Measurements from ENCODE around the gene MS4A6E. TPM values are rescaled to one million over a fixed set of nuclear protein-coding genes. Genes with fewer than 3 reads are reported as not detected.
A peak's percentile ranks its signal among the peaks of the same experiment; 100 is the strongest.
"Not testable (repeated sequence)": the region's sequence is repeated elsewhere in the genome, so short reads cannot be mapped to it uniquely, and the experiment has no call there.

MS4A6E gene
- total and polyA plus RNA-seq, 7 experiments from 2014 or later = not detected

DNA sequence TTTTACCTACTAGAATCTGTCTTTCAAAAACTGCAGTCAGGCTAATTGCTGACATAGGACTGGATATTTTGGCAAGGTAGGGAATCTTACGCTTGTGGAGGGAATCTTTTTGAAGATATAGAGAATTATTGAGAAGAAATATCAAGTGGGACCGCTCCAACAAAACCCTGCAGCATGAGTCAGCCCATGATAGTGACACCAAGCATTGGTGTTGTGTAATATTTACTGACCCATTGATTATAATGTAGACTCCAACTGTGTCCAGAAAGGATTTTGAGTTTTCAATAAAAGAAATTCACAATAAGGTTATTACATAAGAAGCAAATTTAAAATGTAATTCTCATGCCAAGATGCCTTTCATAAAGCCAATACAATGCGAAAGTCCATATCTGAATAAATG, 25.9 kb upstream of the MS4A6E start:
- no peak overlapping the region for H3K27ac Mint-ChIP-seq
- no peaks in the 10 kb centered on the region for H3K9me3 Mint-ChIP-seq
- ATAC-seq (no peak), DNase-seq (no peak)
- Histone ChIP-seq H3K4me3 (ENCODE audit: low read length) (no peak overlapping the region), H3K9me3 (ENCODE audit: control insufficient read depth in 2 of 3, low read length in 3 of 3) (no peaks in the 10 kb centered on the region), H3K4me1 (ENCODE audit: control insufficient read depth in 2 of 2, insufficient read depth in 2 of 2, low read length in 2 of 2) (no peaks in the 10 kb centered on the region), H3K36me3 (ENCODE audit: control insufficient read depth in 2 of 3, insufficient read depth in 3 of 3, low read length in 3 of 3) (no peaks in the 10 kb centered on the region), H3K27ac (ENCODE audit: low read depth, low read length) (no peak overlapping the region), H3K27me3 (ENCODE audit: control insufficient read depth in 2 of 2, insufficient read depth in 2 of 2, low read length in 2 of 2) (no peaks in the 10 kb centered on the region)
- no peak overlapping the region for H3K4me3 Mint-ChIP-seq
- intact Hi-C loops (cut with micrococcal nuclease) = no loop called here
- no peaks in the 10 kb centered on the region for H3K4me1 Mint-ChIP-seq
- H3K27me3 Mint-ChIP-seq = peaks cover 2 to 27% (median 19%) of the 10 kb centered on the region in 5 donors
- ChIA-PET CTCF (no interaction called here), POLR2A (no interaction called here)
- H3K36me3 Mint-ChIP-seq = no peaks in the 10 kb centered on the region

DNA sequence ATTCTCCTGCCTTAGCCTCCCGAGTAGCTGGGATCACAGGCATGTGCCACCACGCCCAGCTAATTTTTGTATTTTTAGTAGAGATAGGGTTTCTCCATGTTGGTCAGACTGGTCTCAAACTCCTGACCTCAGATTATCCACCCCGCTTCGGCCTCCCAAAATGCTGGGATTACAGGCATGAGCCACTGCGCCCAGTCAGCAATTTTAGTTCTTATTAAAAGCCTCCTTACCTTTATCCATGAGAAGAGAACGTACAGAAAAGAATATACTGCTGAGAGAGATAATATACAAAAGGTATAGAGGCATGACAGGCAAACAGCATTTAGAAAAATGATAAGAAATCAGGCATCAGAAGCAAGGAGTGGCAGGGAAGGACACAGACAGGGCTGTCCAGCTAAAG, 25.2 kb upstream of the MS4A6E start:
- H3K27me3 Mint-ChIP-seq = peaks cover 2 to 23% (median 12%) of the 10 kb centered on the region in 5 donors
- H3K27ac ChIP-seq (ENCODE audit: low read depth, low read length); CTCF ChIA-PET; DNase-seq; ATAC-seq; H3K4me3 ChIP-seq (ENCODE audit: low read length); POLR2A ChIA-PET; H3K27me3 ChIP-seq (ENCODE audit: control insufficient read depth in 2 of 2, insufficient read depth in 2 of 2, low read length in 2 of 2); H3K4me1 ChIP-seq (ENCODE audit: control insufficient read depth in 2 of 2, insufficient read depth in 2 of 2, low read length in 2 of 2); intact Hi-C loops (cut with micrococcal nuclease); H3K4me1 Mint-ChIP-seq; H3K27ac Mint-ChIP-seq; H3K36me3 ChIP-seq (ENCODE audit: control insufficient read depth in 2 of 3, insufficient read depth in 3 of 3, low read length in 3 of 3); H3K9me3 Mint-ChIP-seq; H3K4me3 Mint-ChIP-seq; H3K36me3 Mint-ChIP-seq; H3K9me3 ChIP-seq (ENCODE audit: control insufficient read depth in 2 of 3, low read length in 3 of 3): not testable (repeated sequence)

DNA sequence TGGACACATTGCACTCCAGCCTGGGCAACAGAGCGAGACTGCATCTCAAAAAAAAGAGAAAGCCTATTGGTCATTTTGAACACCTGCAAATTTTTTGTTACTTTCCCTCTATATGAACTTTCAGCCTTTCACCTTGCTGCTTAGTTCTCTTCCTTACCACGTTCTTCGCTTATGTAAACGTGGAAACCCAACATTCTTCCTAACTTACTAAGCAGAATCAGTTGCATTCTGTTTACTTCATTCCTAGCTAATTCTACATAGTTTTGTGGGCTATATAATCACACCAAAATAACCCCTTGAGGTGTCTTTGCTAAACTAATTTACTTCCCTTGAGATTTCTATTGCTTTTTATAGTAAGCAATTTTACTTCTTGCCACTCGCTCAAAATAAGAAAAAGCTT, 23.4 kb upstream of the MS4A6E start:
- Mint-ChIP-seq H3K36me3 (no peaks in the 10 kb centered on the region), H3K27ac (no peak overlapping the region)
- POLR2A ChIA-PET = no interaction called here

DNA sequence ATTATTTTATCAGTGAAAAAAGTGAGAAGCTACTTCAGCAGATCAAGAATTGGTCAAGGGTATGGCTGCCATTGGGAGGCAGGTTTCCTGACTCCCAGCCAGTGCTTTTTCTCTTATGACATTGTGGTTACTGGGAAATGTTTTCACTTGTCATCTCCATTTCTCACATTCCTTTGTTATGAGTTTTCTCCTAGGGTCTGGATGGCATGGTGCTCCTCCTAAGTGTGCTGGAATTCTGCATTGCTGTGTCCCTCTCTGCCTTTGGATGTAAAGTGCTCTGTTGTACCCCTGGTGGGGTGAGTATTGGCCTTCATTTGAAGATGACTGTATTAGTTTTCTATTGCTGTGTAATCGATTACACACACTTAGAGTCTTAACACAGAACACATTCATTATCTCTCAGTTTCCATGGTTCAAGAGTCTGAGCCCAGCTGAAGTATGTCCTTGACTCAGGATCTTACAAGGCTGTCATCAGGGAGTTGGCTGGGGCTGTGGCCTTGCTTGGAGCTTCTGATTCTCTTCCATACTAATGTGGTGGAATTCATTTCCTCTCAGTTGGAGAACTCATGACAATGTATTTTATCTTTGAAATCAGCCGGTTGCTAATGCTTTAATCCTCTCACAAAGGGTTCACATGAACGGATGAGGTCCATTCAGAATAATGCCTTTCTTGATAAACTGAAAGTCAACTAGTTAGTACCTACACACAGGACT, 21.0 kb upstream of the MS4A6E start:
- H3K27ac Mint-ChIP-seq = no peak overlapping the region
- Histone ChIP-seq H3K9me3 (ENCODE audit: control insufficient read depth in 2 of 3, low read length in 3 of 3) (no peaks in the 10 kb centered on the region), H3K27me3 (ENCODE audit: control insufficient read depth in 2 of 2, insufficient read depth in 2 of 2, low read length in 2 of 2) (no peaks in the 10 kb centered on the region), H3K4me3 (ENCODE audit: low read length) (no peak overlapping the region), H3K27ac (ENCODE audit: low read depth, low read length) (no peak overlapping the region), H3K36me3 (ENCODE audit: control insufficient read depth in 2 of 3, insufficient read depth in 3 of 3, low read length in 3 of 3) (no peaks in the 10 kb centered on the region), H3K4me1 (ENCODE audit: control insufficient read depth in 2 of 2, insufficient read depth in 2 of 2, low read length in 2 of 2) (no peaks in the 10 kb centered on the region)
- DNase-seq (no peak), ATAC-seq (no peak)
- H3K4me3 Mint-ChIP-seq = no peak overlapping the region
- intact Hi-C loops (cut with micrococcal nuclease) = no loop called here
- ChIA-PET CTCF (no interaction called here), POLR2A (no interaction called here)
- H3K27me3 Mint-ChIP-seq = peaks cover 0 to 31% (median 19%) of the 10 kb centered on the region in 5 donors
- H3K4me1 Mint-ChIP-seq = no peaks in the 10 kb centered on the region
- H3K36me3 Mint-ChIP-seq = no peaks in the 10 kb centered on the region
- H3K9me3 Mint-ChIP-seq = no peaks in the 10 kb centered on the region

More for the DNA sequence above, 23.4 kb upstream of the MS4A6E start:
- Histone ChIP-seq H3K27ac (ENCODE audit: low read depth, low read length) (no peak overlapping the region), H3K36me3 (ENCODE audit: control insufficient read depth in 2 of 3, insufficient read depth in 3 of 3, low read length in 3 of 3) (no peaks in the 10 kb centered on the region), H3K4me3 (ENCODE audit: low read length) (no peak overlapping the region), H3K9me3 (ENCODE audit: control insufficient read depth in 2 of 3, low read length in 3 of 3) (no peaks in the 10 kb centered on the region), H3K4me1 (ENCODE audit: control insufficient read depth in 2 of 2, insufficient read depth in 2 of 2, low read length in 2 of 2) (no peaks in the 10 kb centered on the region), H3K27me3 (ENCODE audit: control insufficient read depth in 2 of 2, insufficient read depth in 2 of 2, low read length in 2 of 2) (no peaks in the 10 kb centered on the region)
- intact Hi-C loops (cut with micrococcal nuclease) = no loop called here
- Mint-ChIP-seq H3K4me3 (no peak overlapping the region), H3K27me3 (peaks cover 2 to 25% (median 17%) of the 10 kb centered on the region in 5 donors), H3K4me1 (no peaks in the 10 kb centered on the region), H3K9me3 (no peaks in the 10 kb centered on the region)
- DNase-seq = no peak
- CTCF ChIA-PET = no interaction called here
- no peak for ATAC-seq

DNA sequence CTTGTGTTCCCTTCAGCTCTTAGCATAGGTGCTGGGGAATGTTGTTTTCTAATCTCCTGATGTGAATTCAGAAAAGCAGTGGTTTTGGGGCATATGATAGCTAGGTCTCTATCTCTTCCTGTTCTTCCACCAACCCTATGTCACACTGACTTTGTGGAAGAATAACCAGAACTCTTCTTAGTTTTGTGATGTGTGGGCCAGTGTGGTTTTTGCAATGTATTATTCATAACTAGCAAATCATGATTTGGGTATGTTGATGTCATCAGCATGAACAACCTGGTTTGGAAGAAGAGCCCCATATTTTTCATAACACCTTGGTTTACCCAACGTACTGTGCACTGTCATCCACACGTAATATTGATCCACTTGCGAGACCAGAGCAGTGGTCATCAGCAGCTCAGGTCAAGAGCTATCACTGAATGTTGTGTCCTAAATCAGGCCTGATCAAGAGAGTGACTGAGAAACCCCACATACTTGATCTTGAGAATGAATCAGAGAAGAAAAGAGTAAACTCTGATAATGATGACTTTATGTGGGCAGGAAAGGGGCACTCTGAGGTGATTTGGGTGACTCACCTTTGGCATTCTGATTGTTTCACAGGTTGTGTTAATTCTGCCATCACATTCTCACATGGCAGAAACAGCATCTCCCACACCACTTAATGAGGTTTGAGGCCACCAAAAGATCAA, 19.4 kb upstream of the MS4A6E start:
- ATAC-seq (no peak), DNase-seq (no peak)
- Mint-ChIP-seq H3K27me3 (peaks cover 0 to 24% (median 19%) of the 10 kb centered on the region in 5 donors), H3K4me3 (no peak overlapping the region), H3K9me3 (no peaks in the 10 kb centered on the region), H3K4me1 (no peaks in the 10 kb centered on the region), H3K27ac (no peak overlapping the region), H3K36me3 (no peaks in the 10 kb centered on the region)
- H3K4me3 ChIP-seq (ENCODE audit: low read length) = no peak overlapping the region
- H3K36me3 ChIP-seq (ENCODE audit: control insufficient read depth in 2 of 3, insufficient read depth in 3 of 3, low read length in 3 of 3) = no peaks in the 10 kb centered on the region
- no peaks in the 10 kb centered on the region for H3K4me1 ChIP-seq (ENCODE audit: control insufficient read depth in 2 of 2, insufficient read depth in 2 of 2, low read length in 2 of 2)
- intact Hi-C loops (cut with micrococcal nuclease) = no loop called here
- H3K27ac ChIP-seq (ENCODE audit: low read depth, low read length) = no peak overlapping the region
- POLR2A ChIA-PET = no interaction called here
- CTCF ChIA-PET = no interaction called here
- no peaks in the 10 kb centered on the region for H3K27me3 ChIP-seq (ENCODE audit: control insufficient read depth in 2 of 2, insufficient read depth in 2 of 2, low read length in 2 of 2)
- no peaks in the 10 kb centered on the region for H3K9me3 ChIP-seq (ENCODE audit: control insufficient read depth in 2 of 3, low read length in 3 of 3)

DNA sequence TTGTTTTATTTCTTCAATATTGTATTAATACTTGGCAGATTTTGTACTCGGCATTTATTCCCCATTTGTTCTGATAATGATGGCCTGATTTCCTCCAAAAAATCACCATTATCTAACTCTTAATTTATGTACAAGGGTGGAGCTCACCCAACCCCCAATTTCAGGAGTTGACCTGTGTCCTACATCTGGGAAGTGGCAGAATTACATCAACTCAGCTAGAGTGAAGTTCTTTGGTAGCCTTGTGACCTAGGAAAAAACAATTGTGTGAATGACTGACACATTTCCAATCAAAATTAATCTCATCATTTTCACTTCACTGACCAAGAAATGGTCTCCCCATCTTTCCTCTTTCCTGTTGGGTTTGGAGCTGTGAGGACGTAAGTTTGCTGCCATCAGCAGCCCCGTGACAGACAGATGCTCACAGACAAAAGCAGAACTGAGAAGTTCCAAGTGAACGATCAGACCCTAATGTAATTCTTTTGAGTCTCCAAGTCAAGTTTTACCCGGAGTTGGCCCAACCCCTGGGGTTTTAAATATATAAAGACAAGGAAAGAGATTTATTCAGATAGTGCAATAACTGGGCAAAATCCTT, 16.6 kb upstream of the MS4A6E start:
- H3K4me3 ChIP-seq (ENCODE audit: low read length) = no peak overlapping the region
- peak; percentile 50 for ATAC-seq
- intact Hi-C loops (cut with micrococcal nuclease) = no loop called here
- Mint-ChIP-seq H3K4me3 (no peak overlapping the region), H3K36me3 (no peaks in the 10 kb centered on the region), H3K4me1 (no peaks in the 10 kb centered on the region), H3K9me3 (no peaks in the 10 kb centered on the region), H3K27me3 (peaks cover 0 to 23% (median 18%) of the 10 kb centered on the region in 5 donors), H3K27ac (no peak overlapping the region)
- POLR2A ChIA-PET = no interaction called here
- no peaks in the 10 kb centered on the region for H3K9me3 ChIP-seq (ENCODE audit: control insufficient read depth in 2 of 3, low read length in 3 of 3)
- no peaks in the 10 kb centered on the region for H3K27me3 ChIP-seq (ENCODE audit: control insufficient read depth in 2 of 2, insufficient read depth in 2 of 2, low read length in 2 of 2)
- H3K27ac ChIP-seq (ENCODE audit: low read depth, low read length) = no peak overlapping the region
- no peaks in the 10 kb centered on the region for H3K36me3 ChIP-seq (ENCODE audit: control insufficient read depth in 2 of 3, insufficient read depth in 3 of 3, low read length in 3 of 3)
- DNase-seq = no peak
- CTCF ChIA-PET = no interaction called here
- no peaks in the 10 kb centered on the region for H3K4me1 ChIP-seq (ENCODE audit: control insufficient read depth in 2 of 2, insufficient read depth in 2 of 2, low read length in 2 of 2)

Measured in naive thymus-derived CD4-positive, alpha-beta T cell (primary cell).